ENCODE results near the gene GOLGA6L26.
A peak's percentile ranks its signal among the peaks of the same experiment; 100 is the strongest.
"Not testable (repeated sequence)": the region's sequence is repeated elsewhere in the genome, so short reads cannot be mapped to it uniquely, and the experiment has no call there.

The GOLGA6L26 gene

GRCh38 chr15:23334096-23334495 lies at the start of gene GOLGA6L26:
TSS of gene GOLGA6L26 (minus strand) at chr15:23334196. CDS start at chr15:23334135, 61 bp downstream.
- not testable (repeated sequence) for H3K36me3 ChIP-seq (ENCODE audit: insufficient read depth, insufficient read length, low read length); H3K4me3 ChIP-seq (ENCODE audit: insufficient read length, low read depth); H3K9ac ChIP-seq (ENCODE audit: insufficient read length, low read depth); H3K9me3 ChIP-seq (ENCODE audit: insufficient read depth, low read length); DNase-seq (ENCODE audit: low read depth, low spot score); H3K4me1 ChIP-seq (ENCODE audit: insufficient read depth, insufficient read length); H3K27me3 ChIP-seq (ENCODE audit: insufficient read depth, insufficient read length)

GRCh38 chr15:23381192-23381591 lies 47.2 kb upstream of the GOLGA6L26 start:
- H3K4me1 ChIP-seq (ENCODE audit: insufficient read depth, insufficient read length); DNase-seq (ENCODE audit: low read depth, low spot score); H3K9ac ChIP-seq (ENCODE audit: insufficient read length, low read depth); H3K9me3 ChIP-seq (ENCODE audit: insufficient read depth, low read length); H3K4me3 ChIP-seq (ENCODE audit: insufficient read length, low read depth); H3K27me3 ChIP-seq (ENCODE audit: insufficient read depth, insufficient read length); H3K36me3 ChIP-seq (ENCODE audit: insufficient read depth, insufficient read length, low read length): not testable (repeated sequence)

DNA sequence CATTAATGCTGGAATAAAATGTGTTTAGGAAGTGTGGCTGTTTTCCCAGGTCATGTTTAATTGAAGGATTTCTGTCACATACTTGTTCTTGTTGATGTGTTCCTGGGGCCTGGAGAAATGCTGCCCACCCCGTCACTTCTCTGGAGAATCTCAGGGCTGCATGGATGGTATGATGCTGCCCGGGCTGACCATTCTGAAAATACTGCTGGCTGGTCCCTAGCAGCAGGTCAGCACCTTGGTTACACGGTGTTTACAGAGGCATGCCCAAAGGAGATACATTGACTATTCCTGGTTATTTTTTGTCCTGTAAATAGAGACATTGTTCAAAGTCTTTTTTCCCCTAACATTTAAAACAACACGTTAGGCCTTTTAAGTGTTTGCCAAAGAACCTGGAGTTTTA lies 46.7 kb upstream of the GOLGA6L26 start:
- H3K27me3 ChIP-seq (ENCODE audit: insufficient read depth, insufficient read length): not testable (repeated sequence)

DNA sequence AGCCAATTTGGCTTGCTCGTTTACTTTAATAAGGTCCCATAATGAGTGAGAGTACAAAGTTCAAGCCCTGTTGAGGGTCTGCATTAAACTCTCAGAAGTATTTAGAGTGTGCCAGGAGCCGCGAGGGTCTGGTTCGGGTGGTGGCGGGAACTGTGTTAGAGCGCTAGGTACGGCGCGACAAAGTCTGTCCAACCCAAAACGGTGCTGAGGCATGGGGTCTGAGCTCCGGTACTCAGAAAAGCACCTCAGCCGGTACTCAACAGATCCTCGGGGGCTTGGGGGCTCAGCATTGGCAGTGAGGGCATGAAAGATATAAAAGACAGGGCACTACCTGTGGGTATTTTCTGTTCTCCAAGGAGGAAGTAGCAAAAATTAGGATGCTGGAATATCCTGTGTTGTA lies 45.0 kb upstream of the GOLGA6L26 start:
- DNase-seq (ENCODE audit: low read depth, low spot score); H3K9me3 ChIP-seq (ENCODE audit: insufficient read depth, low read length); H3K4me1 ChIP-seq (ENCODE audit: insufficient read depth, insufficient read length); H3K27me3 ChIP-seq (ENCODE audit: insufficient read depth, insufficient read length); H3K36me3 ChIP-seq (ENCODE audit: insufficient read depth, insufficient read length, low read length); H3K9ac ChIP-seq (ENCODE audit: insufficient read length, low read depth); H3K4me3 ChIP-seq (ENCODE audit: insufficient read length, low read depth): not testable (repeated sequence)

More for the DNA sequence above, 46.7 kb upstream of the GOLGA6L26 start:
- H3K9ac ChIP-seq (ENCODE audit: insufficient read length, low read depth); H3K36me3 ChIP-seq (ENCODE audit: insufficient read depth, insufficient read length, low read length); H3K4me1 ChIP-seq (ENCODE audit: insufficient read depth, insufficient read length); H3K4me3 ChIP-seq (ENCODE audit: insufficient read length, low read depth); DNase-seq (ENCODE audit: low read depth, low spot score); H3K9me3 ChIP-seq (ENCODE audit: insufficient read depth, low read length): not testable (repeated sequence)

DNA sequence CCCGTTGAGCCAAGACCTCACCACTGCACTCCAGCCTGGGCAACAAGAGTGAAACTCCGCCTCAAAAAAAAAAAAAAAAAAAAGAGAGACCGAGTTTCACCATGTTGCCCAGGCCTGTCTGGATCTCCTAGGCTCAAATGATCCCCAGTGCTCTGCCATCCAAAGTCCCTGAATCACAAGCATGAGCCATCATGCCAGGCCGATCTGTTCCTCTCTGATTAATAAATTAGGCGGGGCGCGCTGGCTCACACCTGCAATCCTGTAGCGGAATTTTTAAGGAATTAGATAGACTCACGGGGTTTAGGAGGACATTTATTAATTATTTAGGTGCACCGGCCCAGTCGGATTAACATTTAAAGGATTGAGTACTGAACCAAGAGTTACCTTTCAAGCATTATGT lies 40.2 kb upstream of the GOLGA6L26 start:
- not testable (repeated sequence) for DNase-seq (ENCODE audit: low read depth, low spot score); H3K9ac ChIP-seq (ENCODE audit: insufficient read length, low read depth); H3K9me3 ChIP-seq (ENCODE audit: insufficient read depth, low read length); H3K4me1 ChIP-seq (ENCODE audit: insufficient read depth, insufficient read length); H3K36me3 ChIP-seq (ENCODE audit: insufficient read depth, insufficient read length, low read length); H3K4me3 ChIP-seq (ENCODE audit: insufficient read length, low read depth); H3K27me3 ChIP-seq (ENCODE audit: insufficient read depth, insufficient read length)

GRCh38 chr15:23372891-23373600 lies 39.0 kb upstream of the GOLGA6L26 start:
- H3K36me3 ChIP-seq (ENCODE audit: insufficient read depth, insufficient read length, low read length); H3K9me3 ChIP-seq (ENCODE audit: insufficient read depth, low read length); H3K27me3 ChIP-seq (ENCODE audit: insufficient read depth, insufficient read length); H3K4me1 ChIP-seq (ENCODE audit: insufficient read depth, insufficient read length); DNase-seq (ENCODE audit: low read depth, low spot score): not testable (repeated sequence)
- peak overlapping the region; percentile 50 for H3K9ac ChIP-seq (ENCODE audit: insufficient read length, low read depth)
- H3K4me3 ChIP-seq (ENCODE audit: insufficient read length, low read depth): peak overlapping the region; percentile 26

DNA sequence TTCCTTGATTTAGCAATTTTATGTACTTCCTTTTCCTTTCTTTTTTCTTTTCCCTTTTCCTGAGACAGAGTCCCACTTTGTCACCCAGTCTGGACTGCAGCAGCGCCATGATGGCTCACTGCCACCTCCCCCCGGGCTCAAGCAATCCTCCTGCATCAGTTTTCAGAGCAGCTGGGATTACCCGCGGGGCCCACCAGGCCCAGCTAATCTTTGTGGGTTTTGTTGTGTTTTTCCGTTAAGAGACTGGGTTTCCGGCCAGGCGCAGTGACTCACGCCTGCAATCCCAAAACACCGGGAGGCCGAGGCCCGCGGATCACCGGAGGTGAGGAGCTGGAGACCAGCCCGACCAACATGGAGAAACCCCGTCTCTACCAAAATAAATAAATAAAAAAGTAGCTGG lies 38.3 kb upstream of the GOLGA6L26 start:
- Histone ChIP-seq H3K4me3 (ENCODE audit: insufficient read length, low read depth) (peak overlapping the region; percentile 26), H3K9me3 (ENCODE audit: insufficient read depth, low read length) (no peaks in the 10 kb centered on the region), H3K9ac (ENCODE audit: insufficient read length, low read depth) (peak overlapping the region; percentile 50), H3K4me1 (ENCODE audit: insufficient read depth, insufficient read length) (no peaks in the 10 kb centered on the region), H3K36me3 (ENCODE audit: insufficient read depth, insufficient read length, low read length) (no peaks in the 10 kb centered on the region), H3K27me3 (ENCODE audit: insufficient read depth, insufficient read length) (no peaks in the 10 kb centered on the region)
- TF ChIP-seq YY1 (IDR thresholded peaks at IDR 0.05; ENCODE audit: insufficient read depth, insufficient read length): no peak
- no peak for TF ChIP-seq SUZ12 (IDR thresholded peaks at IDR 0.05; ENCODE audit: extremely low read depth, insufficient read depth, insufficient read length)
- no peak for TF ChIP-seq ZNF274 (IDR thresholded peaks at IDR 0.05; ENCODE audit: low read depth, low read length)
- no peak for DNase-seq (ENCODE audit: low read depth, low spot score)

DNA sequence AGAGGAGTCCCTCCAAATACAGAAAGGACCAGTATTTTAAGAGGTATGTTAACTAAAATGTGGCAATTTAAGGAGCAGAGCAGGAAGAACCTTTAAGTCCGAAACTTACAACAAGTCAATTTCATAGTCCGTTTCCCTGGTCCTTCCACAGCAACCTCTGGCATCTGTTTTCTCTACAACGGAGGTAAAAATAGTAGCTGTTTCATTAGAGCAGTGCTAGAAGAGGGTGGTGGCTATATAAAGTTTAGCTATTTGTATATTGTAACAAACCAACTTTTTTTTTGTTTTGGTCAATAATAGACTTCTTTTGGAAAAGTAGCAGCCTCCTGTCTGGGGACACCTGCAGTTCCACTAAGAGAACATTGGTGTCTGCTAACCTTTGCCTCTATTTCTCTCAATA lies 37.9 kb upstream of the GOLGA6L26 start:
- H3K9ac ChIP-seq (ENCODE audit: insufficient read length, low read depth); H3K27me3 ChIP-seq (ENCODE audit: insufficient read depth, insufficient read length); H3K4me3 ChIP-seq (ENCODE audit: insufficient read length, low read depth); H3K36me3 ChIP-seq (ENCODE audit: insufficient read depth, insufficient read length, low read length); H3K4me1 ChIP-seq (ENCODE audit: insufficient read depth, insufficient read length); DNase-seq (ENCODE audit: low read depth, low spot score); H3K9me3 ChIP-seq (ENCODE audit: insufficient read depth, low read length): not testable (repeated sequence)

DNA sequence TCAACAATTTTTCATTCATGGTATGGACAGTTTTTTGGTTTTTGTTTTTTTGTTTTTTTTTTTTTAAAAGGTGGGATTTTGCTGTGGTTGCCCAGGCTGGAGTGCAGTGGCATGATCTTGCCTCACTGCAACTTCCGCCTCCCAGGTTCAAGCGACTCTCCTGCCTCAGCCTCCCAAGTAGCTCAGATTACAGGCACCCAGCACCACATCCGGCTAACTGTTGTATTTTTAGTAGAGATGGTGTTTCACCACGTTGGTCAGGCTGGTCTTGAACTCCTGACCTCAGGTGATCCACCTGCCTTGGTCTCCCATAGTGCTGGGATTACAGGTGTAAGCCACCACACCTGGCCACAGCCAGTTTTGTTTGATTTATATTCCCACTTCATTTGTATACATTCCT lies 37.1 kb upstream of the GOLGA6L26 start:
- not testable (repeated sequence) for H3K36me3 ChIP-seq (ENCODE audit: insufficient read depth, insufficient read length, low read length); H3K9me3 ChIP-seq (ENCODE audit: insufficient read depth, low read length); H3K4me3 ChIP-seq (ENCODE audit: insufficient read length, low read depth); H3K4me1 ChIP-seq (ENCODE audit: insufficient read depth, insufficient read length); DNase-seq (ENCODE audit: low read depth, low spot score); H3K9ac ChIP-seq (ENCODE audit: insufficient read length, low read depth); H3K27me3 ChIP-seq (ENCODE audit: insufficient read depth, insufficient read length)

Data from NT2/D1 (cell line).